NCI-H2227 (cell line): ENCODE data around the gene CYP39A1.
"Not testable (repeated sequence)": the region's sequence is repeated elsewhere in the genome, so short reads cannot be mapped to it uniquely, and the experiment has no call there.

Experiments used
- DNase-seq: peaks from one replicate; lab custom pipeline; 2025; ENCODE audit not compliant: unreplicated experiment; lab: John Stamatoyannopoulos, UW

CYP39A1 gene

GRCh38 chr6:46648869-46649492 is 3.6 kb downstream of the CYP39A1 start:
- no peak for DNase-seq

- DNase-seq, result not testable (repeated sequence)
Observed at GRCh38 chr6:46648108-46648507, 4.5 kb downstream of the CYP39A1 start.

GRCh38 chr6:46645265-46645664 is 7.4 kb downstream of the CYP39A1 start:
- DNase-seq, result no peak

- no peak for DNase-seq
Observed at GRCh38 chr6:46642928-46643751, 9.5 kb downstream of the CYP39A1 start.

- DNase-seq, result no peak
Observed at GRCh38 chr6:46638650-46639049, 14.0 kb downstream of the CYP39A1 start.

- DNase-seq, result no peak
Observed at GRCh38 chr6:46637933-46638332, 14.7 kb downstream of the CYP39A1 start.

- no peak for DNase-seq
Observed at GRCh38 chr6:46637145-46637544, 15.5 kb downstream of the CYP39A1 start.

GRCh38 chr6:46635462-46635861 is 17.2 kb downstream of the CYP39A1 start:
- DNase-seq, result no peak

- no peak for DNase-seq
Observed at GRCh38 chr6:46632053-46632452, 20.6 kb downstream of the CYP39A1 start.

GRCh38 chr6:46629691-46630090 is 22.9 kb downstream of the CYP39A1 start:
- no peak for DNase-seq

GRCh38 chr6:46628976-46629375 is 23.6 kb downstream of the CYP39A1 start:
- no peak for DNase-seq

- DNase-seq, result no peak
Observed at GRCh38 chr6:46628498-46628897, 24.1 kb downstream of the CYP39A1 start.

GRCh38 chr6:46626976-46627375 is 25.6 kb downstream of the CYP39A1 start:
- DNase-seq, result no peak

GRCh38 chr6:46626228-46626909 is 26.2 kb downstream of the CYP39A1 start:
- peak; percentile 47 for DNase-seq

GRCh38 chr6:46618726-46619125 is 33.9 kb downstream of the CYP39A1 start:
- no peak for DNase-seq

GRCh38 chr6:46612645-46613044 is 40.0 kb downstream of the CYP39A1 start:
- no peak for DNase-seq

GRCh38 chr6:46610862-46611553 is 41.6 kb downstream of the CYP39A1 start:
- no peak for DNase-seq

GRCh38 chr6:46606338-46606737 is 46.3 kb downstream of the CYP39A1 start:
- peak; percentile 68 for DNase-seq

GRCh38 chr6:46605091-46605797 is 47.4 kb downstream of the CYP39A1 start:
- no peak for DNase-seq

- DNase-seq, result no peak
Observed at GRCh38 chr6:46598215-46598614, 54.4 kb downstream of the CYP39A1 start.

GRCh38 chr6:46592740-46593139 is 59.9 kb downstream of the CYP39A1 start:
- no peak for DNase-seq
